Esophagus muscularis mucosa (tissue), 4 donors: ENCODE results near the gene CD207. TPM values are rescaled to one million over a fixed set of nuclear protein-coding genes. Genes with fewer than 3 reads are reported as not detected.

ENCODE experiments used
- DNase-seq: peaks from one replicate; pipeline ENCODE4 v3.0.0-alpha.2; 2017; ENCODE audit errors: extremely low spot score
- H3K27ac ChIP-seq, 4 donors: fragments of 200-600 bp; sonication (generic); replicated peaks in 1 of 4; 1 replicate in 3 of 4; 2 replicates in 1 of 4; pipeline ENCODE4 v1.5.1; 2016 to 2019; ENCODE audit warnings: mild to moderate bottlenecking in 1 of 4
- H3K27me3 ChIP-seq, 4 donors: fragments of 200-600 bp; sonication (generic); one replicate each; pipeline versions ENCODE4 v1.5.1 to v1.6.0; 2016 to 2019
- H3K36me3 ChIP-seq, 4 donors: fragments of 200-600 bp; sonication (generic); one replicate each; pipeline ENCODE4 v1.5.1; 2016 to 2019
- H3K4me1 ChIP-seq, 4 donors: fragments of 200-600 bp; sonication (generic); one replicate each; pipeline ENCODE4 v1.5.1; 2016 to 2019
- H3K4me3 ChIP-seq, 4 donors: fragments of 200-600 bp; sonication (generic); 1 replicate in 2 of 4; 2 replicates in 2 of 4; pipeline ENCODE4 v1.5.1; 2016 to 2019; ENCODE audit warnings: mild to moderate bottlenecking in 4 of 4, moderate library complexity in 1 of 4
- H3K9me3 ChIP-seq, 4 donors: fragments of 200-600 bp; sonication (generic); 1 replicate in 3 of 4; 2 replicates in 1 of 4; pipeline ENCODE4 v1.5.1; 2016 to 2019
- CTCF ChIP-seq, 3 experiments: fragments of 200-600 bp in 2 of 3; fragments of 450-650 bp in 1 of 3; sonication (generic) in 2 of 3; IDR thresholded peaks; one replicate each; pipeline ENCODE4 v1.5.1; 2017 to 2019; ENCODE audit warnings: antibody characterized with exemption in 3 of 3, mild to moderate bottlenecking in 2 of 3, moderate library complexity in 1 of 3
- EP300 ChIP-seq: sonication (generic); formaldehyde crosslinking; IDR thresholded peaks from one replicate; pipeline ENCODE4 v1.6.1; 2017; ENCODE audit warnings: antibody characterized with exemption
- POLR2A ChIP-seq: fragments of 450-650 bp; IDR thresholded peaks from one replicate; pipeline ENCODE4 v1.6.1; 2017; ENCODE audit warnings: antibody characterized with exemption, moderate library complexity, mild to moderate bottlenecking, low read depth
- POLR2AphosphoS5 ChIP-seq, 2 donors: sonication (generic); formaldehyde crosslinking; IDR thresholded peaks; one replicate each; pipeline ENCODE4 v1.6.1; 2017; ENCODE audit warnings: antibody characterized with exemption in 2 of 2
- WGBS: methylation state at CpG from one replicate; pipeline ENCODE4 v1.1.5; 2018; 5-methylcytosine and 5-hydroxymethylcytosine counted together
- intact Hi-C: fragments of 100-400 bp; cut with DNase I; formaldehyde crosslinking; loops from one replicate; pipeline ENCODE4 v1.15.1; 2023
- total RNA-seq, 4 donors: library from RNA; depleted of rRNA; stranded (reverse); fragments of >200 nt; gene quantifications; one replicate each; pipeline versions ENCODE4 v1.1.0 to v1.2.1, GENCODE V29; 2016

Gene CD207
- total RNA-seq, 4 donors from 2014 or later, result 0.26 to 1.7 (median 0.68) TPM

GRCh38 chr2:70828914-70829824 is 6.4 kb downstream of the CD207 start:
- no peak overlapping the region for H3K4me3 ChIP-seq
- H3K36me3 ChIP-seq, result no peaks in the 10 kb centered on the region
- no peak for TF ChIP-seq POLR2A
- no peak for TF ChIP-seq CTCF (IDR thresholded peaks at IDR 0.05)
- TF ChIP-seq EP300, result no peak
- no peak for TF ChIP-seq POLR2AphosphoS5 (IDR thresholded peaks at IDR 0.05)
- WGBS, result 60% methylated on average over 6 of the region's 6 CpGs
- no peaks in the 10 kb centered on the region for H3K9me3 ChIP-seq
- H3K27ac ChIP-seq, result no peak overlapping the region
- H3K4me1 ChIP-seq, result peaks cover 0 to 16% (median 2%) of the 10 kb centered on the region in 4 donors
- DNase-seq, result no peak
- peaks cover 0 to 11% (median 0%) of the 10 kb centered on the region in 4 donors for H3K27me3 ChIP-seq
- intact Hi-C loops, result no loop called here

GRCh38 chr2:70828115-70828514 is 7.5 kb downstream of the CD207 start:
- DNase-seq, result no peak
- Histone ChIP-seq H3K36me3 (no peaks in the 10 kb centered on the region), H3K4me3 (no peak overlapping the region), H3K27me3 (peaks cover 0 to under 1% (median 0%) of the 10 kb centered on the region in 4 donors), H3K4me1 (peaks cover 0 to 16% (median 2%) of the 10 kb centered on the region in 4 donors), H3K9me3 (no peaks in the 10 kb centered on the region), H3K27ac (no peak overlapping the region)
- WGBS, result 64% methylated on average over 4 of the region's 5 CpGs
- no peak for TF ChIP-seq POLR2A
- no peak for TF ChIP-seq POLR2AphosphoS5 (IDR thresholded peaks at IDR 0.05)
- TF ChIP-seq CTCF (IDR thresholded peaks at IDR 0.05), result no peak
- TF ChIP-seq EP300, result no peak
- intact Hi-C loops, result no loop called here

DNA sequence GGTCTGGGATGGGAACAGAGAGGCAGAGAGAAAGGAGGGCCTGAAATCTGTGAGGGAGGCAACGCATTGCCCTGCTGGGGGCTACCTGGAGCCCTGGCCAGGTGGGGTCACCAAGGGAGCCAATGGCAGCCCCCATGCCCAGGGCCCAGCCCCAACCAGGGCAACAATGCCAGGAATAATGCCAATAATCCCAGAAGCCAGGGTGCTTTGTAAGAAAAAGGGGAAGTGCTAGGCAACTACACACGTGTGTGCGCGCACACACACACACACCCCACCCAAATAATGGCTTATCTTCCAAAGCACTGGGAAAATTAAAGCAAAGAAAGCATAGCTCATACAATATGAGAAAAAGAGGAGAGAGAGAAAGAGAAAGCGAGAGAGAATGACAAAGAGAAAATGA is 8.2 kb downstream of the CD207 start:
- intact Hi-C loops, result no loop called here
- no peaks in the 10 kb centered on the region for H3K9me3 ChIP-seq
- H3K4me3 ChIP-seq, result no peak overlapping the region
- H3K27me3 ChIP-seq, result no peaks in the 10 kb centered on the region
- no peaks in the 10 kb centered on the region for H3K36me3 ChIP-seq
- no peak overlapping the region for H3K27ac ChIP-seq
- no peak for DNase-seq
- no peak for TF ChIP-seq POLR2AphosphoS5 (IDR thresholded peaks at IDR 0.05)
- TF ChIP-seq CTCF (IDR thresholded peaks at IDR 0.05), result no peak
- no peak for TF ChIP-seq EP300
- TF ChIP-seq POLR2A, result no peak
- 72% methylated on average over 5 of the region's 5 CpGs for WGBS
- H3K4me1 ChIP-seq, result peaks cover 0 to 16% (median 2%) of the 10 kb centered on the region in 4 donors

DNA sequence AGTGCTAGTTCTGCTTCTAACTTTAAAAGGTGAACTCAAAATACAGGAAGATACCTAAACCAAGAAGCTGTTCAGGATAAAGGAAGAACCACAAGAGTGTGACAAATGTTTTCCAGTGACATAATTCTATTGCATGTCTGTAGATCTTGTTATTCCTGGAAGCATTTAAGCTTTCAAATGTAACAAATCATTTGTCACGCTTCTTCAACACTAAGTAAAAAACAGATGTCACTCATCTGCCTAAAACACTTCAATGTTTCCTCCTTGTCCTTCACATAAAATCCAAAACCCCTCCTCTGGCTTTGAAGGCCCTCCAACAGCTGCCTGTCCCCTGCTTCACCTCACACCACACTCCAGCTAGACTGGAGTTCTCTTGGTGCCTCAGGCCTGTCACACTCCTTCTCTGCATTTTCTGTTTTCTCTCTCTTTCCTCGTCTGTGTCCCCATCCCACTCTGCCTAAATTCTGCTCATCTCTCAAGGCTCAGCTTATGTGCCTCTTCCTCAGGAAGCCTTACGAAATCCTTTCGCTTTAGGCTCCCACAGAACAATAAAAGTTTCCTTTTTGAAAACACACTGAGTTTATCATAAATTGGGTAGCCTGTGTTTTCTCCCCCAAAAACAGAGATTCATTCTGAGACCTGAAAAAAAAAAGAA is 8.8 kb downstream of the CD207 start:
- intact Hi-C loops, result no loop called here

More for the DNA sequence above, 8.8 kb downstream of the CD207 start:
- Histone ChIP-seq H3K27ac (no peak overlapping the region), H3K27me3 (no peaks in the 10 kb centered on the region), H3K36me3 (no peaks in the 10 kb centered on the region), H3K4me3 (no peak overlapping the region), H3K9me3 (no peaks in the 10 kb centered on the region), H3K4me1 (peaks cover 0 to 16% (median 2%) of the 10 kb centered on the region in 4 donors)
- no peak for DNase-seq
- TF ChIP-seq EP300 (no peak), POLR2A (no peak), CTCF (IDR thresholded peaks at IDR 0.05) (no peak), POLR2AphosphoS5 (IDR thresholded peaks at IDR 0.05) (no peak)
- WGBS, result 69% methylated on average over 4 of the region's 4 CpGs
